Measurements from ENCODE around the gene YJEFN3. TPM values are rescaled to one million over a fixed set of nuclear protein-coding genes. Genes with fewer than 3 reads are reported as not detected.

The YJEFN3 gene
- total and polyA plus RNA-seq, 2 of the 8 experiments (the other 6 are each of a cell fraction or from before 2014, with no cell fraction given) = 5.7 to 9.4 TPM

GRCh38 chr19:19517235-19517619 is 11.5 kb upstream of the YJEFN3 start:
- Histone ChIP-seq H3K9me3 (ENCODE audit: insufficient read depth in 2 of 2, low read depth in 1 of 2, low read length in 1 of 2) (no peaks in the 10 kb centered on the region), H3K14ac (ENCODE audit: insufficient read length) (no peak overlapping the region), H3K23ac (ENCODE audit: insufficient read length) (no peak overlapping the region), H2AFZ (ENCODE audit: low read length) (no peak overlapping the region), H3K36me3 (ENCODE audit: control insufficient read depth in 2 of 4, insufficient read depth in 4 of 4, low read length in 3 of 4) (peaks cover 4 to 20% (median 9%) of the 10 kb centered on the region in 4 experiments; a peak in 6 of 8 replicates), H3K23me2 (ENCODE audit: low read depth, low read length) (peaks cover 4% of the 10 kb centered on the region; the same call in 1 of the 2 replicates), H4K20me1 (replicated peaks in 1 of 2; ENCODE audit: control insufficient read depth in 1 of 2, insufficient read depth in 2 of 2, low read length in 2 of 2) (peaks cover 0 to 9% of the 10 kb centered on the region in 2 experiments), H2BK12ac (ENCODE audit: low read depth, low read length) (no peak overlapping the region), H2BK15ac (ENCODE audit: low read length) (no peak overlapping the region), H2BK5ac (ENCODE audit: low read depth, low read length) (no peak overlapping the region), H3K56ac (replicated peaks; ENCODE audit: insufficient read length, low read depth, low read length) (no peak overlapping the region), H2BK20ac (ENCODE audit: low read length) (no peak overlapping the region), H4K8ac (ENCODE audit: extremely low read depth, insufficient read depth, low read length) (no peak overlapping the region), H3K4me1 (replicated peaks in 1 of 4; ENCODE audit: control insufficient read depth in 3 of 4, insufficient read depth in 4 of 4, low read length in 3 of 4) (peaks cover 0 to 2% (median 0%) of the 10 kb centered on the region in 4 experiments; a peak in 1 of 7 replicates), H3K79me1 (ENCODE audit: low read depth, low read length) (peaks cover 7% of the 10 kb centered on the region), H3K79me2 (ENCODE audit: control insufficient read depth in 1 of 2, insufficient read depth in 2 of 2, low read length in 2 of 2) (peaks cover 0 to 45% of the 10 kb centered on the region in 2 experiments; a peak in 2 of 4 replicates), H2AK5ac (ENCODE audit: low read depth, low read length) (no peak overlapping the region), H3K4me3 (ENCODE audit: extremely low read depth in 1 of 4, insufficient read depth in 2 of 4, low read depth in 3 of 4, low read length in 4 of 4) (peak overlapping the region in 3 of 4 experiments; percentile 83 to 87 (median 87); a peak in 4 of 8 replicates), H2BK120ac (replicated peaks; ENCODE audit: low read depth, low read length) (no peak overlapping the region), H4K5ac (ENCODE audit: insufficient read length, low read depth, low read length) (no peak overlapping the region), H3K27me3 (replicated peaks in 1 of 4; ENCODE audit: control insufficient read depth in 3 of 4, extremely low read depth in 1 of 4, insufficient read depth in 3 of 4, low read length in 3 of 4) (no peaks in the 10 kb centered on the region; a peak in 1 of 7 replicates), H3K4ac (replicated peaks; ENCODE audit: insufficient read length, low read depth, low read length) (no peak overlapping the region), H3K27ac (ENCODE audit: low read depth, low read length) (no peak overlapping the region), H3K9ac (replicated peaks in 1 of 4; ENCODE audit: extremely low read depth in 1 of 4, low read depth in 3 of 4, low read length in 3 of 4) (no peak overlapping the region), H3K4me2 (ENCODE audit: insufficient read depth in 1 of 2, low read depth in 2 of 2, low read length in 2 of 2) (peak overlapping the region; percentile 61 to 83; a peak in 3 of 4 replicates), H3K18ac (ENCODE audit: extremely low read depth, low read length) (no peak overlapping the region), H4K91ac (replicated peaks; ENCODE audit: insufficient read length, low read length) (no peak overlapping the region)
- ChIA-PET CTCF (ENCODE audit: partially characterized antibody) (interaction anchor here (0.9 kb wide), 1 partner anchor 12 kb away, joined by 4 read pairs; no protein-coding TSS in a partner anchor), POLR2A (ENCODE audit: partially characterized antibody) (interaction anchor here (0.7 to 6.7 kb wide), 5 partner anchors 10 to 245 kb away, joined by 3 to 34 read pairs (median 3); partner anchors contain the start of gene YJEFN3)
- TF ChIP-seq SP1 (IDR thresholded peaks at IDR 0.05; ENCODE audit: low read depth, low read length) (no peak), EZH2 (IDR thresholded peaks at IDR 0.05; ENCODE audit: low read depth, low read length, severe bottlenecking) (no peak), ZNF274 (IDR thresholded peaks at IDR 0.05; ENCODE audit: borderline replicate concordance, extremely low read depth, low read length) (no peak), NANOG (IDR thresholded peaks at IDR 0.05; ENCODE audit: insufficient read depth, low read depth, low read length, poor library complexity, severe bottlenecking) (no peak)
- FAIRE-seq (no peak), DNase-seq (ENCODE audit: low read depth in 1 of 2, low spot score in 2 of 2) (no peak)
- WGBS, 2 experiments (ENCODE audit: extremely low coverage in 1 of 2, insufficient coverage in 1 of 2, insufficient read length in 1 of 2, insufficient replicate concordance in 2 of 2, low coverage in 1 of 2, low lambda C conversion rate in 2 of 2, missing lambda C conversion rate in 1 of 2) = 95% methylated on average over 10 of the region's 10 CpGs; no CpG with 5 or more reads in 1 of the 2 experiments

All from H1 (cell line).